Astrocyte of the spinal cord (primary cell): ENCODE data around the gene IMPA2.

ENCODE experiments used
- DNase-seq: peaks from one replicate; pipeline ENCODE4 v3.0.0; 2011; ENCODE audit warnings: low read depth, low spot score
- H3K4me3 ChIP-seq: 2 replicates; pipeline ENCODE4 v1.5.1; 2011; ENCODE audit warnings: low read depth, mild to moderate bottlenecking, low read length, moderate library complexity
- CTCF ChIP-seq: IDR thresholded peaks from 2 replicates; pipeline ENCODE4 v1.5.1; 2012; ENCODE audit warnings: low read depth, mild to moderate bottlenecking, low read length, inconsistent platforms
- in situ Hi-C: cut with HindIII; loops from 2 replicates; pipeline ENCODE4 v1.10.0; 2017; ENCODE audit warnings: low sequenced_read_pairs

IMPA2 gene

DNA sequence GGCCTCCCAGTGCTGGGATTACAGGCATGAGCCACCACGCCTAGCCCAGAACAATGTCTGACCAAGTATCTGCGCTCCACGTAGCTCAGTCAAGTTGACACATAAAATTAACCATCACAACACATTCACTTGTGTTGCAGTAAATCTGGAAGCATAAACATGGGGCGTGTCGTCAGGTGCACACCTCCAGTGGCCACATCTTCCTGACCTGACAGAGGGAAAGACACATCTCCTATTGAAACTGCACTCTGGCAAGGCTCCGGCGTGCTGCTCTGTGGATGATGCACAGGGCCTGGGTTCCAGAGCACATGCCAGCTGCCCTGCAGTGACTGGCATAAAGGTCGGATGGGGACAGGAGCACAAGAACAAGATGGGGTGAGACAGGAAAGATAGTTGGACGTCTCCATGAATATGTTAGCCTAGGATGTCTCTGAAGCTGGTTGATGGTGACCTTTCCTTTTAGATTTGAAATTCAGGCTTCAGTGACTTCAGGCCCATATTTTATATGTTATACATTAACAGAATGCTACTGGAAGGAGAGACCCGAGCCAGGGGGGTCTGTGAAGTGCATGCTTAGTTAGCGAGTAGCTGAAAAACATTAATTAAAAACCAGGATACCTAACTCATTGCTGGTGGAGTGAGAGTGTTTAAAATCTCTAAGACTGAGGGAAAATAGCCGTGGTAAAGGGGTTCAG is 10.9 kb downstream of the IMPA2 start:
- H3K4me3 ChIP-seq, result no peak overlapping the region
- TF ChIP-seq CTCF, result no peak
- no peak for DNase-seq
- in situ Hi-C loops, result no loop called here

- no peak for DNase-seq
- TF ChIP-seq CTCF, result no peak
- no peak overlapping the region for H3K4me3 ChIP-seq
- in situ Hi-C loops, result no loop called here
These were observed 12.1 kb downstream of the IMPA2 start for GRCh38 chr18:11993264-11993916.

DNA sequence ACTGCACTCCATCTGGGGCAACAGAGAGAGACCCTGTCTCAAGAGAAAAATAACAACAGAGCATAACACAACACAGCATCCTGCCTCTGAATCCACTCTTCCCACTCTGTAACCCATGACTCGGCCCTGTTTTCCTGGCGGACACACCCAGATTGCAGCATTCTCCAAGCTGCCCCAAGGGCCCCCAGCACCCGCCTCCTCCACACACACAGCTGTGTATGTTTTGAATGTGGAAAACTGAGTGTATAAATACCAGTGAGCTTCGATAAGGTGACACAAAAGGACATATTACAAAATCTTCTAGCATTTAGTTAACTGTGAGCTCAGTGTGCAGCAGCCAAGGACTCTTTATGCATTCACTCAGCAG is 13.0 kb downstream of the IMPA2 start:
- in situ Hi-C loops, result no loop called here
- DNase-seq, result peak; percentile 42
- H3K4me3 ChIP-seq, result no peak overlapping the region
- TF ChIP-seq CTCF, result no peak

- in situ Hi-C loops, result no loop called here
- H3K4me3 ChIP-seq, result no peak overlapping the region
- TF ChIP-seq CTCF, result no peak
- DNase-seq, result no peak
These were observed 13.6 kb downstream of the IMPA2 start for GRCh38 chr18:11994703-11995444.

DNA sequence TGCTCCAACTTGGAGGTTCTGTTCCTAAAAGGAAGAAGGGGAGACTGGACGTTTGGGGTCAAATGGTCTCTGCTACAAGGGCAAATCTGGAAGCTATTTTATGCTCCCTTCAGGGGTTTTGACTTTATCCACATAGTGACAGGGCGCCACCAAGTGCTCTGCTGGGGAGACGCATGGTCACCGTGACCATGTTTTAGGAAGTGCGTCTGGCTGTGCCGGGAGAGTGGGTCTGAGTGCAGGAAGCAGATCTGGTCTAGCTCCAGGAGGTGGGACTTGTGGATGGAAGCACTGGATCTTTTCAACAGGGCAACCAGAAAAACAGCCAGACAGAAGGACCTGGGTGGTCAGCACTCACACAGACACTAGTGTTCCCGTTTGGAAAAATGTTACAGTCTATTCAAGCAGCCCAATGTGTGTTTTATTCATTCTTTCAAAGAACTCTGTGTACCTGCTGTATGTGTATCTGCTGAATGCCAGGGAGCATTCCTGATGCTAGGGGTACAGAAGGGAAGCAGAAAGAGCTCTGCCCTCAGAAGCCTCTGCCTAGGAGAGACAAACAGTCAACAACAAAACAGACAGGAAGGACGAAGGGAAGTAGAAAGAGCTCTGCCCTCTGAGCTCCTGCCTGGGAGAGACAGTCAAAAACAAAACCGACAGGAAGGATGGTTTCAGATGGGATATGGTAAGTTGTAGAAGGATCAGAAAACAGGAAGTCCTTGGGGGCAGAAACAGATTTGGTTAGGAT is 14.3 kb downstream of the IMPA2 start:
- in situ Hi-C loops, result no loop called here
- H3K4me3 ChIP-seq, result no peak overlapping the region
- peak; percentile 84 for TF ChIP-seq CTCF
- DNase-seq, result peak; percentile 75

DNA sequence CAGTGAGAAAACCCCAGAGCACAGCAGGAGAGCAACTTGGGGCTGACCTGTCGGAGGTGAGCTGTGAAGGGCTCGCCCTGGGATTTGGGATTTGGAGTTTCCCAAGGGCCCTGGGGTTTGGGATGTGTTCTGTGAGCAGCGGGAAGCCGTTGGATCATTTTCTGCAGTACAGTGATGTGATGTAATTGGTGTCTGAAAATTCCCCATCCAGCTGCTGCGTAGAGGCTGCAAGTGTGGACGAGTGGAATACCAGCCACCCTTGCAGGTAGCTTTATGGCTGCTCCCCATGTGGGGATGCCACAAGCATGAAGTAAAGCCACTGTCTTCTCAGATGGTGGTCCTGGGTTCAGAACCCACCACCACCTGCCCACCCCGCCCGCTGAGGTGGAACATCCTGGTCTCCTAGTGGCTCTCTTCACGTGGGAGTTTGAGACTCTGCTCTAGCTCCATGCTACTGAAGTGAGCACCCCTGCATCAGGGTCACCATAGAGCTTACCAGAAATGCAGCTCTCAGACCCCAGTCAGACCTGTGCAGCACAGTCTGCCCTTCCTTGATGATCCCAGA is 15.0 kb downstream of the IMPA2 start:
- H3K4me3 ChIP-seq, result no peak overlapping the region
- TF ChIP-seq CTCF, result no peak

More for the DNA sequence above, 15.0 kb downstream of the IMPA2 start:
- in situ Hi-C loops, result no loop called here
- DNase-seq, result no peak
